HL-60 (cell line): Measurements from ENCODE around the gene LIG4.

Experiments
- POLR2AphosphoS5 ChIP-seq: IDR thresholded peaks from 2 replicates; pipeline ENCODE4 v1.6.1; 2012; ENCODE audit warnings: low read depth
- TF ChIP-seq, protein P1 (sequence below): IDR thresholded peaks from one replicate; pipeline ENCODE4 v1.5.1; 2011; ENCODE audit warnings: low read length, control low read depth, inconsistent platforms; ENCODE audit not compliant: insufficient read depth

DNA sequence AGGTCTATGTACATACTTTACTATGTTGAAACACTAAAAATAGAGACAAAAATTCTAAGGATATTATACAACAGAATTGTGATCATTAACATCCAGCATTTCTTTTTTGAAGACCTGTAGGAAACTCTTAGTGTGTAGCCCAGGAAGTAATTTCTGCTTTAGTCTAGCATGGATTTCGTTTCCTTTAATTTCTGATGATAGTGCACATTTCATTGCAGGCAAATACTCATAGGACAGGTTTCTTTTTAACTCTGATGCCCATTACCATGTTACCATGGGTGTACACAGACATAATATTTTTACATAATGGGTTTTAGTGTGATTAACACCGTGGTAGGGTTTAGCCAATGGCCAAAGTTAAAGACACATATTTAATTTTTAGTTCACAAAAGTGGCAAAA lies 27.1 kb downstream of the LIG4 start:
- TF ChIP-seq, protein P1, sequence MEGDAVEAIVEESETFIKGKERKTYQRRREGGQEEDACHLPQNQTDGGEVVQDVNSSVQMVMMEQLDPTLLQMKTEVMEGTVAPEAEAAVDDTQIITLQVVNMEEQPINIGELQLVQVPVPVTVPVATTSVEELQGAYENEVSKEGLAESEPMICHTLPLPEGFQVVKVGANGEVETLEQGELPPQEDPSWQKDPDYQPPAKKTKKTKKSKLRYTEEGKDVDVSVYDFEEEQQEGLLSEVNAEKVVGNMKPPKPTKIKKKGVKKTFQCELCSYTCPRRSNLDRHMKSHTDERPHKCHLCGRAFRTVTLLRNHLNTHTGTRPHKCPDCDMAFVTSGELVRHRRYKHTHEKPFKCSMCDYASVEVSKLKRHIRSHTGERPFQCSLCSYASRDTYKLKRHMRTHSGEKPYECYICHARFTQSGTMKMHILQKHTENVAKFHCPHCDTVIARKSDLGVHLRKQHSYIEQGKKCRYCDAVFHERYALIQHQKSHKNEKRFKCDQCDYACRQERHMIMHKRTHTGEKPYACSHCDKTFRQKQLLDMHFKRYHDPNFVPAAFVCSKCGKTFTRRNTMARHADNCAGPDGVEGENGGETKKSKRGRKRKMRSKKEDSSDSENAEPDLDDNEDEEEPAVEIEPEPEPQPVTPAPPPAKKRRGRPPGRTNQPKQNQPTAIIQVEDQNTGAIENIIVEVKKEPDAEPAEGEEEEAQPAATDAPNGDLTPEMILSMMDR: no peak
- no peak for TF ChIP-seq POLR2AphosphoS5
